Mucosa of descending colon (tissue), 3 donors: Measurements from ENCODE around the gene GJA1. TPM values are rescaled to one million over a fixed set of nuclear protein-coding genes. Genes with fewer than 3 reads are reported as not detected.
"Not testable (repeated sequence)": the region's sequence is repeated elsewhere in the genome, so short reads cannot be mapped to it uniquely, and the experiment has no call there.

Experiments used
- ATAC-seq: fragments of 200-7000 bp; cut with Tn5 transposase; one replicate; pipeline ENCODE4 v1.9.1; 2020; ENCODE audit warnings: mild to moderate bottlenecking, moderate library complexity
- DNase-seq, 3 donors: peaks; one replicate each; pipeline ENCODE4 v3.0.0-alpha.2; 2020
- H3K36me3 ChIP-seq: fragments of 200-600 bp; one replicate; pipeline ENCODE4 v1.8.0; 2021; ENCODE audit warnings: low read depth, mild to moderate bottlenecking
- H3K4me1 ChIP-seq: fragments of 200-600 bp; one replicate; pipeline ENCODE4 v1.8.0; 2021; ENCODE audit warnings: low read depth, mild to moderate bottlenecking
- H3K4me3 ChIP-seq: fragments of 200-600 bp; one replicate; pipeline ENCODE4 v1.8.0; 2021; ENCODE audit warnings: mild to moderate bottlenecking
- H3K9me3 ChIP-seq: fragments of 200-600 bp; one replicate; pipeline ENCODE4 v1.8.0; 2021; ENCODE audit warnings: mild to moderate bottlenecking
- intact Hi-C, 2 donors: fragments of 100-400 bp; cut with DNase I in 1 of 2; cut with micrococcal nuclease in 1 of 2; formaldehyde crosslinking; loops; one replicate each; pipeline versions ENCODE4 v1.11.0 to v1.11.1; 2022; cut with DNase I, micrococcal nuclease
- total RNA-seq, 3 donors: library from RNA; stranded (reverse); fragmentation: NEBNext Ultra II Directional in 2 of 3; extraction: Animal tissue kit (Norgen Biotek cat#: 25700) in 2 of 3; gene quantifications; one replicate each; pipeline versions ENCODE4 v1.2.1 to v1.2.4, GENCODE V29; 2021 to 2023
- TF ChIP-seq, protein P1 (sequence below): fragments of 200-600 bp; IDR thresholded peaks from one replicate; pipeline ENCODE4 v1.8.0; 2022; ENCODE audit warnings: antibody characterized with exemption, mild to moderate bottlenecking
- donor health status: DM: no; HTN: no; CAD: no; lungs with moderate emphysema.
- donor health status: DM: no; HTN: no; CAD: no.
- donor health status: DM: no; HTN: yes; CAD: no.

Gene GJA1
- total RNA-seq, 3 donors from 2014 or later, result 5.1 to 13.2 (median 10.9) TPM

DNA sequence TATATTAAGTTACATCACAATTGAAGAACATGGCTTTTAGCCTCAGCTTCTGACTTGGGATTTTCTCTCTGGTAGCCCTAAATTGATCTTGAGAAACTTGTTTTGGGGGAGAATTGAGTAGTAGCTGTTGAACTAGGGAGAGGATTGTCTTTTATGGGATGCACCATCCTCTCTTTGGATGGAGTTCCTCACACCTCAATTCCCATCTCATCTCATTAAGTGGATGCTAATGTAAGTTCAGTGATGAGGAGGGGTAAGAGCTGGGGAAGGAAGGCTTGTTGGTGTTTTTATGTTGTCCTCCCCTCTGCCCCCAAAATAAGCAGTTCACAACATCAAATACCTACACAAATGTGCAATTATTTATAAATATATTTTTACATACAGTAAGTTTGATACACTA lies 4.0 kb downstream of the GJA1 start:
- no peak for ATAC-seq
- TF ChIP-seq, protein P1, sequence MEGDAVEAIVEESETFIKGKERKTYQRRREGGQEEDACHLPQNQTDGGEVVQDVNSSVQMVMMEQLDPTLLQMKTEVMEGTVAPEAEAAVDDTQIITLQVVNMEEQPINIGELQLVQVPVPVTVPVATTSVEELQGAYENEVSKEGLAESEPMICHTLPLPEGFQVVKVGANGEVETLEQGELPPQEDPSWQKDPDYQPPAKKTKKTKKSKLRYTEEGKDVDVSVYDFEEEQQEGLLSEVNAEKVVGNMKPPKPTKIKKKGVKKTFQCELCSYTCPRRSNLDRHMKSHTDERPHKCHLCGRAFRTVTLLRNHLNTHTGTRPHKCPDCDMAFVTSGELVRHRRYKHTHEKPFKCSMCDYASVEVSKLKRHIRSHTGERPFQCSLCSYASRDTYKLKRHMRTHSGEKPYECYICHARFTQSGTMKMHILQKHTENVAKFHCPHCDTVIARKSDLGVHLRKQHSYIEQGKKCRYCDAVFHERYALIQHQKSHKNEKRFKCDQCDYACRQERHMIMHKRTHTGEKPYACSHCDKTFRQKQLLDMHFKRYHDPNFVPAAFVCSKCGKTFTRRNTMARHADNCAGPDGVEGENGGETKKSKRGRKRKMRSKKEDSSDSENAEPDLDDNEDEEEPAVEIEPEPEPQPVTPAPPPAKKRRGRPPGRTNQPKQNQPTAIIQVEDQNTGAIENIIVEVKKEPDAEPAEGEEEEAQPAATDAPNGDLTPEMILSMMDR, result no peak
- intact Hi-C loops, result loop anchor here (10.0 kb wide), 2 partner anchors 405 to 595 kb away; no protein-coding TSS in a partner anchor
- H3K9me3 ChIP-seq, result no peaks in the 10 kb centered on the region
- H3K4me1 ChIP-seq, result peaks cover 5% of the 10 kb centered on the region
- no peak for DNase-seq
- H3K36me3 ChIP-seq, result no peaks in the 10 kb centered on the region
- H3K4me3 ChIP-seq, result no peak overlapping the region

DNA sequence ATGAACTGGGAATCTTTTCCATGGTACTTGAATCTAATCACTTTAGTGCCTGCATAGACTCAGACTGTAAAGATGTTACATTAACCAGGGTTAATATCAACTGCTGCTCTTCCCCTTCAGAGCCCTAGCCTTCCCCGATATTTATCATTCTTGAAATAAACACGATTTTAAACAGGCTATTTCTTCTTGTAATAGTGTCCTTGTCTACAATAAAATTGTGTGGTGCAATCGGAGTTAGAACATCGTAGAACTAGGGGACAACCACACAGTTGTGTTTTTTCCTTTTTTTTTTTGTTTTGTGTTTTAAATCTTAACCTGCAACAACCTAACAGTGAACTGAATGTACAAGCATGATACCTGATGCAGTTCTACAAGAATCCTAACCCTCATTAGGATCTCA lies 4.5 kb downstream of the GJA1 start:
- intact Hi-C loops, result loop anchor here (10.0 kb wide), 2 partner anchors 405 to 595 kb away; no protein-coding TSS in a partner anchor
- H3K4me3 ChIP-seq, result no peak overlapping the region
- H3K9me3 ChIP-seq, result no peaks in the 10 kb centered on the region
- TF ChIP-seq, protein P1, result no peak
- DNase-seq, result no peak
- ATAC-seq, result no peak
- H3K4me1 ChIP-seq, result peaks cover 5% of the 10 kb centered on the region
- no peaks in the 10 kb centered on the region for H3K36me3 ChIP-seq

DNA sequence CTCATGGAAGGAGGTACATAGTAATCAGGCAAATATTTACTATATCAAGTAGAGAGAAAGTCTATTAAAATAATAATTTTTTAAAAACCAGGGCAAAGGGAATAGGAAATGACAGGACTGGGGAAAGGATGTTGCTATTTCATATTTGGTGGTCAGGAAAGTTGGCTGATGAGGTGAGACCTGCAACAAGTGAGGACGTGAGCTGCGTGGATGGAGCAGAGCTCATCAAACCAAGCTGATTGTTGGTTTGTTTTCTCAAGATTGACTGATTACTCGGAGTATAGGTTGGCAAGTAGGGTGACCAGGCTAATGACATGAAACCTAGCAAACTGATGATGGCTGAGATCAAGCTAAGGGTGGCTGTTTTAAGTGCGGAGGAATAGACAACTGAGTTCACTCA lies 6.0 kb downstream of the GJA1 start:
- no peak overlapping the region for H3K4me3 ChIP-seq
- H3K36me3 ChIP-seq, result no peaks in the 10 kb centered on the region
- no peaks in the 10 kb centered on the region for H3K9me3 ChIP-seq
- TF ChIP-seq, protein P1, result no peak
- H3K4me1 ChIP-seq, result peaks cover 5% of the 10 kb centered on the region
- DNase-seq, result no peak
- intact Hi-C loops, result no loop called here
- ATAC-seq, result no peak

DNA sequence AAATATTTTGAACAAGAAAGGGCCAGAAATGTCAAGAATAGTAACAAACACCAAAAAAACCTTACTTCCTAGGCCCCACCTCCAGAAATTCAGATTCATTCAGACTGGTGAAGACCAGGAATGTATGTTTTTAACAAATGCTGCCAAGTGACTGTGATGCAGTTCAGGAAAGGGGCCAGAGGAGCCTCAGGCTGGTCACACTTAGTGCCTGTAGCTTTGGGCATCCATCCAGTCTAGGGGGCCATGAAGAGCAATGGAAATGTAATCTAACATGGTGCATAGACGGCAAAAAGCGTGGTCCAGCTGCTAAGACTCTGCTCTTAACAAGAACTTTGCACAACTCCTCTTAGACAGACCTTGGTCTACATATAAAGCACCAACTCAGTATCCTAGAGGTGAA lies 7.1 kb downstream of the GJA1 start:
- no peaks in the 10 kb centered on the region for H3K36me3 ChIP-seq
- DNase-seq (no peak), ATAC-seq (no peak)
- H3K9me3 ChIP-seq, result no peaks in the 10 kb centered on the region
- TF ChIP-seq, protein P1, result no peak
- no peaks in the 10 kb centered on the region for H3K4me1 ChIP-seq
- no peak overlapping the region for H3K4me3 ChIP-seq
- intact Hi-C loops, result no loop called here

DNA sequence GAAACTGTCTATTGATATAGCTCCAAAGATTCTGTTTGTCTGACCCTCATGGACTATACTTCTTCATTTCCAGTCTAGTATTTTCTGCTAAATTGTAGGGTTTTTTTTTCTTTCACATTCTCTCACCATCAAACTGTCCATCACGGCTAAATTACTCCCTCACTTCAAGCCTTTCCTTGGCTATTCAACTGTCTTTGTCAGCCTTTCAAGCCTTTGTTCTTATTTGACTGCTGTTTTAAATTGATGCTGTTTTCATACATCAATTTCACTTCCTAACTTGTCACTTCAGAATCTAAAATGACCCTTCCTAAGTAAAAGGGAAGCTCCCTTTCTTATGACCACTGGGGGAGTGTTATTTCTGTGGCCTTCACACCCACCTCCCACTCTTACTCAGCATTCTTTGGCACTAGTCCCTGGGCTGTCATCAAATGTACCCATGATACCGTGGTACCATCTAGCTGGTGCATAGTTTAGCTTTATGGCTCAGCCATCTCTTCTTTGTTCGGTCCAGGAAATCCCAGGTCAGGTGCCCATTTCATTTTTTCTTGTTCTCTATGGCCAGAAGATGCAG lies 8.6 kb downstream of the GJA1 start:
- TF ChIP-seq, protein P1, result no peak

DNA sequence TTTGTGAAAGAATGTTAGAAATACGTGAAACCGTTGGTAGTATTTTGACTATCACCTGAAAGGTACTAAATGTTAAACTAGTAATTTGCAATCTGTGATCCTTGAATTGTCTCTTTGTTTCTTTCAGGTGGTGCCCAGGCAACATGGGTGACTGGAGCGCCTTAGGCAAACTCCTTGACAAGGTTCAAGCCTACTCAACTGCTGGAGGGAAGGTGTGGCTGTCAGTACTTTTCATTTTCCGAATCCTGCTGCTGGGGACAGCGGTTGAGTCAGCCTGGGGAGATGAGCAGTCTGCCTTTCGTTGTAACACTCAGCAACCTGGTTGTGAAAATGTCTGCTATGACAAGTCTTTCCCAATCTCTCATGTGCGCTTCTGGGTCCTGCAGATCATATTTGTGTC lies 11.3 kb downstream of the GJA1 start:
- ATAC-seq, DNase-seq, H3K9me3 ChIP-seq, H3K4me3 ChIP-seq, H3K4me1 ChIP-seq, H3K36me3 ChIP-seq, intact Hi-C loops: not testable (repeated sequence)

More for the DNA sequence above, 8.6 kb downstream of the GJA1 start:
- intact Hi-C loops, result no loop called here
- DNase-seq (no peak), ATAC-seq (no peak)
- no peaks in the 10 kb centered on the region for H3K4me1 ChIP-seq
- no peaks in the 10 kb centered on the region for H3K36me3 ChIP-seq
- no peaks in the 10 kb centered on the region for H3K9me3 ChIP-seq
- no peak overlapping the region for H3K4me3 ChIP-seq

DNA sequence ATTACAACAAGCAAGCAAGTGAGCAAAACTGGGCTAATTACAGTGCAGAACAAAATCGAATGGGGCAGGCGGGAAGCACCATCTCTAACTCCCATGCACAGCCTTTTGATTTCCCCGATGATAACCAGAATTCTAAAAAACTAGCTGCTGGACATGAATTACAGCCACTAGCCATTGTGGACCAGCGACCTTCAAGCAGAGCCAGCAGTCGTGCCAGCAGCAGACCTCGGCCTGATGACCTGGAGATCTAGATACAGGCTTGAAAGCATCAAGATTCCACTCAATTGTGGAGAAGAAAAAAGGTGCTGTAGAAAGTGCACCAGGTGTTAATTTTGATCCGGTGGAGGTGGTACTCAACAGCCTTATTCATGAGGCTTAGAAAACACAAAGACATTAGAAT lies 12.3 kb downstream of the GJA1 start:
- H3K9me3 ChIP-seq, H3K4me3 ChIP-seq, intact Hi-C loops, DNase-seq, H3K4me1 ChIP-seq, ATAC-seq, H3K36me3 ChIP-seq: not testable (repeated sequence)

DNA sequence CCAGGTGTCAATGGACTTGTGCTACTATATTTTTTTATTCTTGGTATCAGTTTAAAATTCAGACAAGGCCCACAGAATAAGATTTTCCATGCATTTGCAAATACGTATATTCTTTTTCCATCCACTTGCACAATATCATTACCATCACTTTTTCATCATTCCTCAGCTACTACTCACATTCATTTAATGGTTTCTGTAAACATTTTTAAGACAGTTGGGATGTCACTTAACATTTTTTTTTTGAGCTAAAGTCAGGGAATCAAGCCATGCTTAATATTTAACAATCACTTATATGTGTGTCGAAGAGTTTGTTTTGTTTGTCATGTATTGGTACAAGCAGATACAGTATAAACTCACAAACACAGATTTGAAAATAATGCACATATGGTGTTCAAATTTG lies 13.1 kb downstream of the GJA1 start:
- H3K9me3 ChIP-seq, H3K4me1 ChIP-seq, DNase-seq, H3K36me3 ChIP-seq, intact Hi-C loops, ATAC-seq, H3K4me3 ChIP-seq: not testable (repeated sequence)
